ENCODE measurements around the gene SSPN. TPM values are rescaled to one million over a fixed set of nuclear protein-coding genes. Genes with fewer than 3 reads are reported as not detected.

SSPN gene
- polyA plus RNA-seq, 6 donors from 2014 or later = 1.0 to 6.7 (median 5.0) TPM

- H3K9me3 Mint-ChIP-seq = no peaks in the 10 kb centered on the region
- ATAC-seq (ENCODE audit: low read depth in 2 of 2) (no peak), DNase-seq (no peak)
- peaks cover 7 to 27% (median 11%) of the 10 kb centered on the region in 3 donors for H3K27me3 Mint-ChIP-seq
- H3K4me1 Mint-ChIP-seq = peaks cover 8 to 16% (median 9%) of the 10 kb centered on the region in 3 donors
- H3K4me3 Mint-ChIP-seq = no peak overlapping the region
- H3K27ac Mint-ChIP-seq = peak overlapping the region in 1 of 6 donors; percentile 22
- no peaks in the 10 kb centered on the region for H3K36me3 Mint-ChIP-seq
Measured at GRCh38 chr12:26172013-26172412, 23.4 kb upstream of the SSPN start.

DNA sequence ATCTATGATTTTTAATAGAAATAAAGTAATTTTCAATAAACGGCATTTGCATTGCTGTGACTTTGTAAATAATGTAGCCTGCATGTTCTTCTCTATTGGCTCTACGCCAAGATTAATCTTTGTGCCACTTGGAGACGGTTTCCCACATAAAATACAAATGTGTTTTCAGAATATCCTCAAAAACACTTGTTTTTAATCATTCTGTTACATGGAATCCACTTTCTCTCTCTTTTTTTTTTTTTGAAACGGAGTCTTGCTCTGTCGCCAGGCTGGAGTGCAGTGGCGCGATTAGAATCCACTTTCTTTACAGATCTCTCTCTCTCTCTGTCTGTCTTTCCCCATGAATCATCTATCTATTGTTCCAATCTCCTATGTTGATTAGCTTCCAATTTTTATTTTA, 22.8 kb upstream of the SSPN start:
- DNase-seq = no peak
- no peak overlapping the region for H3K27ac Mint-ChIP-seq
- ATAC-seq (ENCODE audit: low read depth in 2 of 2) = no peak
- H3K4me1 Mint-ChIP-seq = peaks cover 8 to 16% (median 9%) of the 10 kb centered on the region in 3 donors
- no peak overlapping the region for H3K4me3 Mint-ChIP-seq
- peaks cover 8 to 23% (median 11%) of the 10 kb centered on the region in 3 donors for H3K27me3 Mint-ChIP-seq
- no peaks in the 10 kb centered on the region for H3K9me3 Mint-ChIP-seq
- no peaks in the 10 kb centered on the region for H3K36me3 Mint-ChIP-seq

DNA sequence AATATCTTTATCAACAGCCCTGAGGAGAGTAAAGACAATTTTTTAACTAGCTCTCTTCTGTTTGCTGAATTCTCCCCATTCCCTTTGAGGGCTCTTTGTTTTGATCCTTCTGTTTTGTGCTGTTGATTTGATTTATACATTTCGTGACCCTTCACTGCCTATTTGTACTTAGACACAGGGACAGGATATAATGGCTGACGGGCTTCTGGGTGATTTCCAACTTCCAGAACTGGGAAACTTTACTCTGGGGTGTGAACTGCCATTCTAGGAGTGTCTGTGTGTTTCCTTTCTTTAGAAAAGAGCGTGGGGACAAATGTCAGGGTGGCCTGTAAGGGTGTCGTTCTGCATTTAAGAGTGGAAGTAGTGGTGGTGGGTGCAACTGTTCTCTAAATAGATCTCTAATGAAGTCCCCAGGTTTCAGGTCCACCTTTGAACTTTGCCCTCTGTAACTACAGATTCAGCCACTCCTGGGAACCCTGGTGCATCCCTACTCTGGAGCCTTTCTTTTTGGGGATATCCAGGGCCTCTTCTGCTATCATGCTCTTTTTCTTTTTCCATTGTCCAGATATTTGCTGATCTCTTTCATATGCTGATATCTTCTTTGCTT, 22.3 kb upstream of the SSPN start:
- H3K9me3 Mint-ChIP-seq = no peaks in the 10 kb centered on the region
- H3K27ac Mint-ChIP-seq = peak overlapping the region in 3 of 6 donors; percentile 9 to 94 (median 10)
- peaks cover 8 to 16% (median 9%) of the 10 kb centered on the region in 3 donors for H3K4me1 Mint-ChIP-seq
- ATAC-seq (ENCODE audit: low read depth in 2 of 2) (no peak), DNase-seq (no peak)
- H3K36me3 Mint-ChIP-seq = no peaks in the 10 kb centered on the region
- H3K4me3 Mint-ChIP-seq = no peak overlapping the region
- H3K27me3 Mint-ChIP-seq = peaks cover 8 to 18% (median 11%) of the 10 kb centered on the region in 3 donors

- DNase-seq (no peak), ATAC-seq (ENCODE audit: low read depth in 2 of 2) (no peak)
- H3K27me3 Mint-ChIP-seq = peaks cover 10 to 30% (median 16%) of the 10 kb centered on the region in 3 donors
- peaks cover 8 to 16% (median 13%) of the 10 kb centered on the region in 3 donors for H3K4me1 Mint-ChIP-seq
- no peaks in the 10 kb centered on the region for H3K9me3 Mint-ChIP-seq
- no peak overlapping the region for H3K4me3 Mint-ChIP-seq
- peak overlapping the region in 1 of 6 donors; percentile 6 for H3K27ac Mint-ChIP-seq
- H3K36me3 Mint-ChIP-seq = no peaks in the 10 kb centered on the region
Measured at GRCh38 chr12:26176725-26177124, 18.6 kb upstream of the SSPN start.

GRCh38 chr12:26177283-26177682, 18.1 kb upstream of the SSPN start:
- peaks cover 8 to 16% (median 13%) of the 10 kb centered on the region in 3 donors for H3K4me1 Mint-ChIP-seq
- H3K27ac Mint-ChIP-seq = no peak overlapping the region
- H3K4me3 Mint-ChIP-seq = no peak overlapping the region
- no peaks in the 10 kb centered on the region for H3K36me3 Mint-ChIP-seq
- DNase-seq (no peak), ATAC-seq (ENCODE audit: low read depth in 2 of 2) (no peak)
- no peaks in the 10 kb centered on the region for H3K9me3 Mint-ChIP-seq
- H3K27me3 Mint-ChIP-seq = peaks cover 12 to 33% (median 16%) of the 10 kb centered on the region in 3 donors

GRCh38 chr12:26179826-26180225, 15.5 kb upstream of the SSPN start:
- Mint-ChIP-seq H3K9me3 (no peaks in the 10 kb centered on the region), H3K27ac (no peak overlapping the region), H3K36me3 (no peaks in the 10 kb centered on the region), H3K4me1 (peaks cover 0 to 11% (median 1%) of the 10 kb centered on the region in 3 donors), H3K27me3 (peaks cover 12 to 27% (median 16%) of the 10 kb centered on the region in 3 donors), H3K4me3 (no peak overlapping the region)
- DNase-seq (no peak), ATAC-seq (ENCODE audit: low read depth in 2 of 2) (no peak)

GRCh38 chr12:26182377-26182776, 13.0 kb upstream of the SSPN start:
- H3K27me3 Mint-ChIP-seq = peaks cover 8 to 23% (median 8%) of the 10 kb centered on the region in 3 donors
- ATAC-seq (ENCODE audit: low read depth in 2 of 2) (no peak), DNase-seq (no peak)
- peaks cover 0 to 8% (median 7%) of the 10 kb centered on the region in 3 donors for H3K4me1 Mint-ChIP-seq
- no peak overlapping the region for H3K4me3 Mint-ChIP-seq
- no peaks in the 10 kb centered on the region for H3K9me3 Mint-ChIP-seq
- no peak overlapping the region for H3K27ac Mint-ChIP-seq
- H3K36me3 Mint-ChIP-seq = no peaks in the 10 kb centered on the region

GRCh38 chr12:26185532-26186320, 9.6 kb upstream of the SSPN start:
- no peak for ATAC-seq (ENCODE audit: low read depth in 2 of 2)
- Mint-ChIP-seq H3K9me3 (no peaks in the 10 kb centered on the region), H3K4me3 (no peak overlapping the region), H3K27ac (peak overlapping the region in 1 of 6 donors; percentile 31), H3K36me3 (no peaks in the 10 kb centered on the region), H3K4me1 (peaks cover 0 to 11% (median 9%) of the 10 kb centered on the region in 3 donors), H3K27me3 (peaks cover 0 to 14% (median 9%) of the 10 kb centered on the region in 3 donors)
- DNase-seq = no peak

DNA sequence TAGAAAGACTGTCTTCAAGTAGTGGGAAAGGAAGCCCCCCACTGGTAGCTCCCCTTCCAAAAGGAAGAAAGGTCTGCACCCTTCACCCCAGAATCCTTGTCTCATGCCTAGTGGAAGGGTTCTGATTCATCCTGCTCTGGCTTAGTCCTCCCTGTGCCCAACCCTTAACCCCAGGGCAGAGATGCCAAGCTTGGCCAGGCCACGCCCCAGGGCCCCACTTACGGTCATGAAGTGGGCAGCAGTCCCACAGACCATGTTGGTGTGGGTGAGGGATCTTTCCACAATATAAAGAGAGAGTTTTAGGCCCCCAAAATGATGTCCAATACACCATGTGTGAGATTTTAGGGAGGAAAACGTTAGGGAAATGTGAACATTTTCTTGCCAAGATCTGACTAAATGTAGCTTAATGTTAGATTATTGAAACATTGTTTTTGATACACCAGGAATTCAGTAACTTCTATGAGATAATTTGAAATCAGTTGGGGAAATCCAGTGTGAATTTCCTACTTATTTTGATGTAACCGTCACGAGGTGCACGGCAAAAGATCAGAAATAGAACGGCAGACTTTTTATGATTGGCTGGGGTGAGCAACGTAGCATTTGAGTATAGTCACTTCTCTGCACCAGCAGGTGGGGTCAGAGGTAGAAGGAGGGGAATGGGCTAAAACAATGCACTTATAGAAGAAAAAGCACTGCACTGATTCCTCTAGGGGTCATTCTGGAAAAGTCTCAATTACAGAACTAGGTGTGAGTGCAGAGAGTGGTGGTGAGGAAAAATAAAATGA, 8.2 kb upstream of the SSPN start:
- DNase-seq (no peak), ATAC-seq (ENCODE audit: low read depth in 2 of 2) (peak in 1 of 2 donors; percentile 33)
- H3K27ac Mint-ChIP-seq = peak overlapping the region in 1 of 6 donors; percentile 0
- no peaks in the 10 kb centered on the region for H3K36me3 Mint-ChIP-seq
- peaks cover 0 to 6% (median 6%) of the 10 kb centered on the region in 3 donors for H3K27me3 Mint-ChIP-seq
- H3K4me3 Mint-ChIP-seq = no peak overlapping the region
- H3K4me1 Mint-ChIP-seq = peaks cover 0 to 11% (median 9%) of the 10 kb centered on the region in 3 donors
- H3K9me3 Mint-ChIP-seq = no peaks in the 10 kb centered on the region

- no peak overlapping the region for H3K4me3 Mint-ChIP-seq
- DNase-seq = no peak
- ATAC-seq (ENCODE audit: low read depth in 2 of 2) = no peak
- H3K27me3 Mint-ChIP-seq = peaks cover 0 to 6% (median 6%) of the 10 kb centered on the region in 3 donors
- peaks cover 0 to 11% (median 9%) of the 10 kb centered on the region in 3 donors for H3K4me1 Mint-ChIP-seq
- no peaks in the 10 kb centered on the region for H3K9me3 Mint-ChIP-seq
- H3K36me3 Mint-ChIP-seq = no peaks in the 10 kb centered on the region
- H3K27ac Mint-ChIP-seq = no peak overlapping the region
Measured at GRCh38 chr12:26188127-26188526, 7.2 kb upstream of the SSPN start.

- no peak for DNase-seq
- Mint-ChIP-seq H3K27me3 (peaks cover 0 to 6% (median 6%) of the 10 kb centered on the region in 3 donors), H3K27ac (no peak overlapping the region), H3K9me3 (no peaks in the 10 kb centered on the region), H3K4me1 (peaks cover 0 to 11% (median 9%) of the 10 kb centered on the region in 3 donors), H3K36me3 (no peaks in the 10 kb centered on the region), H3K4me3 (no peak overlapping the region)
- no peak for ATAC-seq (ENCODE audit: low read depth in 2 of 2)
Measured at GRCh38 chr12:26188641-26189040, 6.7 kb upstream of the SSPN start.

DNA sequence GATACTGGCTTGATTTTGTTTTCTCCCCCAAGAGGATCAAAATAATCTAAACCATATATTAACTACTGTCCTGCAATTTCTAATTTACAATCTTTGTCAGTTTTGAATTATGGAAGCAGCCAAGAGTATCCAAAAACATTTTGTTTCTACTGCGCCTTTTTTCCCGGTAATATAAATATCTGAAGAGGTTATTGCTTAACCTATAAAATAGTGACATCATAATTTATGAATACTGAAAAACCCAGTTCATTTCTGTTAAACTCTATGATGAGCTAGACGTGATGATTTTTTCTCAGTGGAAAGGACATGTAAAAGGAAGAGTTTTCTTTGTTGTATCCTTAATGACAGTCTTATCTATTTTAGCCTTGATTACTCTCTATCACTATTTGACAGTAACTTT, 3.2 kb upstream of the SSPN start:
- H3K27me3 Mint-ChIP-seq = peaks cover 0 to 23% (median 15%) of the 10 kb centered on the region in 3 donors
- ATAC-seq (ENCODE audit: low read depth in 2 of 2) = no peak
- no peaks in the 10 kb centered on the region for H3K36me3 Mint-ChIP-seq
- no peak overlapping the region for H3K27ac Mint-ChIP-seq
- no peak for DNase-seq
- H3K4me3 Mint-ChIP-seq = peak overlapping the region in 1 of 8 donors; percentile 1
- H3K9me3 Mint-ChIP-seq = no peaks in the 10 kb centered on the region
- H3K4me1 Mint-ChIP-seq = peaks cover 6 to 20% (median 8%) of the 10 kb centered on the region in 3 donors

- Mint-ChIP-seq H3K9me3 (no peaks in the 10 kb centered on the region), H3K27me3 (peaks cover 7 to 34% (median 21%) of the 10 kb centered on the region in 3 donors), H3K4me1 (peaks cover 0 to 14% (median 8%) of the 10 kb centered on the region in 3 donors), H3K4me3 (peak overlapping the region in 3 of 8 donors; percentile 1 to 87 (median 16)), H3K36me3 (no peaks in the 10 kb centered on the region), H3K27ac (no peak overlapping the region)
- ATAC-seq (ENCODE audit: low read depth in 2 of 2) (no peak), DNase-seq (no peak)
Measured at GRCh38 chr12:26193539-26193938, 1.8 kb upstream of the SSPN start.
